Kidney (tissue), 14 donors: ENCODE results near the gene AGER. TPM values are rescaled to one million over a fixed set of nuclear protein-coding genes. Genes with fewer than 3 reads are reported as not detected.
A peak's percentile ranks its signal among the peaks of the same experiment; 100 is the strongest.

Source experiments
- DNase-seq, 5 donors: peaks; one replicate each; pipeline ENCODE4 v3.0.0-alpha.2; 2013 to 2020
- FAIRE-seq: peaks from 2 replicates; lab custom pipeline; 2012; peaks lifted over from hg19 to GRCh38; lab: Jason Lieb, UNC
- H3K27ac ChIP-seq, 2 donors: one replicate each; pipeline ENCODE4 v1.7.0; 2013; ENCODE audit warnings: low read depth in 2 of 2, low read length in 2 of 2, inconsistent platforms in 1 of 2
- H3K27me3 ChIP-seq: one replicate; pipeline ENCODE4 v1.7.1; 2013; ENCODE audit warnings: low read length, inconsistent platforms; ENCODE audit not compliant: control insufficient read depth, insufficient read depth
- H3K36me3 ChIP-seq, 3 donors: one replicate each; pipeline versions ENCODE4 v1.7.0 to v1.7.1; 2013; ENCODE audit warnings: low read length in 3 of 3, control low read depth in 1 of 3, inconsistent platforms in 1 of 3; ENCODE audit not compliant: insufficient read depth in 3 of 3, control insufficient read depth in 2 of 3
- H3K4me1 ChIP-seq, 3 donors: one replicate each; pipeline versions ENCODE4 v1.7.0 to v1.7.1; 2013; ENCODE audit warnings: low read length in 3 of 3, inconsistent platforms in 1 of 3, low read depth in 1 of 3; ENCODE audit not compliant: control insufficient read depth in 2 of 3, insufficient read depth in 2 of 3
- H3K4me3 ChIP-seq, 3 donors: one replicate each; pipeline versions ENCODE4 v1.7.0 to v1.8.1; 2013; ENCODE audit warnings: low read length in 3 of 3, control low read depth in 1 of 3, inconsistent platforms in 1 of 3
- H3K9ac ChIP-seq, 3 donors: one replicate each; pipeline versions ENCODE4 v1.7.0 to v1.7.1; 2013; ENCODE audit warnings: low read length in 3 of 3, control low read depth in 1 of 3, inconsistent platforms in 1 of 3
- H3K9me3 ChIP-seq, 3 donors: one replicate each; pipeline versions ENCODE4 v1.7.0 to v1.7.1; 2013; ENCODE audit warnings: low read length in 3 of 3, control low read depth in 1 of 3, inconsistent platforms in 1 of 3; ENCODE audit not compliant: control insufficient read depth in 2 of 3, insufficient read depth in 1 of 3
- CTCF ChIP-seq: IDR thresholded peaks from 3 replicates; pipeline ENCODE4 v1.5.1; 2012; ENCODE audit warnings: mild to moderate bottlenecking, moderate library complexity, borderline replicate concordance; ENCODE audit not compliant: insufficient read depth; ENCODE audit errors: extremely low read depth
- intact Hi-C: fragments of 100-400 bp; cut with DNase I; formaldehyde crosslinking; loops from one replicate; pipeline ENCODE4 v1.11.1; 2022
- polyA plus RNA-seq: library from polyadenylated mRNA; stranded (reverse); fragments of 350-450 nt; fragmentation: Illumina TruSeq; extraction: RNeasy Lipid Tissue Mini Kit (QIAGEN cat#74804); gene quantifications from one replicate; pipeline ENCODE4 v1.2.3, GENCODE V29; 2014; ENCODE audit warnings: low read depth, low replicate concordance; ENCODE audit not compliant: insufficient read depth
- total RNA-seq: library from RNA; stranded (reverse); fragmentation: NEBNext Ultra II Directional; extraction: Animal tissue kit (Norgen Biotek cat#: 25700); gene quantifications from one replicate; pipeline ENCODE4 v1.2.1, GENCODE V29; 2021
- donor health status: control.
- donor health status: control.
- donor health status: control.
- donor health status: control.
- donor health status: control.
- donor health status: DM: yes; HTN: yes; CAD: no.
- donor health status: Normal renal cell carcinoma (clear cell type).

Gene AGER
- total and polyA plus RNA-seq, 2 donors from 2014 or later, result 7.1 to 13.0 TPM

GRCh38 chr6:32149092-32149755 lies 34.8 kb downstream of the AGER start:
- Histone ChIP-seq H3K9ac (no peak overlapping the region), H3K4me1 (peaks cover 4 to 9% (median 7%) of the 10 kb centered on the region in 3 donors), H3K27me3 (no peaks in the 10 kb centered on the region), H3K36me3 (no peaks in the 10 kb centered on the region), H3K27ac (no peak overlapping the region), H3K4me3 (peak overlapping the region in 1 of 3 donors; percentile 51), H3K9me3 (no peaks in the 10 kb centered on the region)
- intact Hi-C loops, result no loop called here
- DNase-seq, result peak in 2 of 5 donors; percentile 23 to 67
- FAIRE-seq, result no peak
- no peak for TF ChIP-seq CTCF

- intact Hi-C loops, result no loop called here
- no peak for FAIRE-seq
- no peaks in the 10 kb centered on the region for H3K27me3 ChIP-seq
- peak overlapping the region in 2 of 3 donors; percentile 49 to 58 for H3K4me3 ChIP-seq
- no peak overlapping the region for H3K27ac ChIP-seq
- peak; percentile 85 to 93 (median 90) for DNase-seq
- H3K36me3 ChIP-seq, result no peaks in the 10 kb centered on the region
- H3K4me1 ChIP-seq, result peaks cover 4 to 9% (median 7%) of the 10 kb centered on the region in 3 donors
- no peak for TF ChIP-seq CTCF
- H3K9me3 ChIP-seq, result no peaks in the 10 kb centered on the region
- peak overlapping the region in 1 of 3 donors; percentile 36 for H3K9ac ChIP-seq
Observed at GRCh38 chr6:32148289-32149091, 35.6 kb downstream of the AGER start.

GRCh38 chr6:32147401-32148132 lies 36.5 kb downstream of the AGER start:
- Histone ChIP-seq H3K9ac (no peak overlapping the region), H3K36me3 (no peaks in the 10 kb centered on the region), H3K27me3 (no peaks in the 10 kb centered on the region), H3K9me3 (no peaks in the 10 kb centered on the region), H3K4me3 (no peak overlapping the region), H3K4me1 (peaks cover 0 to 6% (median 6%) of the 10 kb centered on the region in 3 donors), H3K27ac (no peak overlapping the region)
- FAIRE-seq, result no peak
- DNase-seq, result no peak
- no peak for TF ChIP-seq CTCF
- intact Hi-C loops, result no loop called here
